SIG-M5 treated with dmso at 0.1 percent for 504 hours (cell line): ENCODE measurements around the gene SORCS2.

ENCODE experiments used
- DNase-seq: peaks from one replicate; lab custom pipeline; 2025; ENCODE audit not compliant: unreplicated experiment; lab: John Stamatoyannopoulos, UW

The SORCS2 gene

DNA sequence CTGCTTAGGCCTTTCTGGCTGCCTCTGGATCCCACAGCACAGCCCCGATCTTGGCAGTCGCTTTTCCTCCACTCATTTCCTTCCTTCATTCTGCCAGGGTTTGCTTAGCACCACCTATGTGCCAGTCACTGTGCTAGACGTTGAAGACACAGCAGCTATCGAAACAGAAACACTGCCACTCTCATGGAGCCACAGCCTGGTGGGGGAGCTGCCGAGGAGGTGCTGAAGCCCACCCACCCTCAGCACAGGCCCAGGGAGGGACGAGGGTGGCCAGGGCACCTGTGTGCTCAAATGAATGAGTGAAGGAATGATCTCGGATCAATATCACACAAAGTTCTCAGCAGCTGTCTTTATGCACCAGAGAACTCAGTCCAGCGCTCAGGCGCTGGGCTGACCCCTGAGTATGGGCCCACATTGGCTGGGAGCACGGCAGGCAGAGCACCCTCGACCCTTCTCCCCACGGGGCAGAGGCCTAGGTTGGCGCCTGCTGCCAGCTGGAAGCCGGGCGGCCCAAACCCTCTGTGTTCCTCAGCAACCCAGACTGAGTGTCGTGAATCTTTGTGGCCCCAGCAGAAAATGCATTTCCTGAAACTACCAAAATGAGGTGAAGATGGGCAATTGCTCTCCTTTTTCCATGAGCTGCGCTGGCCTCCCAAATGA, 108.9 kb downstream of the SORCS2 start:
- DNase-seq, result no peak

- no peak for DNase-seq
Observed at GRCh38 chr4:7301846-7302630, 109.7 kb downstream of the SORCS2 start.

- no peak for DNase-seq
Observed at GRCh38 chr4:7302781-7303404, 110.6 kb downstream of the SORCS2 start.

DNA sequence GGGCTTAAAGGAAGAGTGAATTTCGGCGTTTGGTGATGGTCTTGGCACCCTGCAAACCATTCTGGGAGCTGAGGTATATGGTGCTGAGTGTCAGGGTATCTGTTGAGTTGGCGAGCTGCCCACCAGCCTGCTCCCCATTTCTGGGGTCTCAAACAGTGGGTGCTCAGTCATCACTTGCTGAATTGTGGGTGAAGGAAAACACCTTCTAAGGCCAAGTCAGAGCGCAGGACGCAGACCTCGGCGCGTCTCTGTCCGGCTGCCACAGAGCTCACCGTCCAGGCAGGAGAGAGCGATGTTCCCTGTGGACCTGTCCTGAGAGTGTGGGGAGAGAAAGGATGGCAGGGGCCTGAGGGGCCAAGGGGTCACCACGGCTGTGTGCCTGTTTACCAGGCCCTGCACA, 111.2 kb downstream of the SORCS2 start:
- no peak for DNase-seq

DNA sequence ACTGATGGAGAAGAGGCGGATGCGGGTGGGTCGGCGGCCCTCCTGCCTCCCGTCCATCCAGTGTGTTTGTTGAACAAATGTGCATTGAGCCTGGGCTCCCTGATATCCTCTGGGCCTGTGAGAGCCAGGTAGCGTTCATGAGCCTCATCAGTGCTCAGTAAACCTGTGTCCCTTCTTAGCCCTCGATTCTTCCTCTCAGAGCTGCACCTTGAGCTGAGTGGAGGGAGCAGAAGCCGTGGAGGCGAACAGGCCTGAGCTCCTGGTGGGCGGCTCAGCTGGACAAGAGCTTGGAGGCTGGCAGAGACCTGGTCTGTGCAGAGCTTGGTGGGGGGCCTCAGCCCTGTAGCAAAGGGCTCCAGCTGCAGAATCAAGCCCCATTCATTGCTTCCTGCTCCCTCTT, 112.1 kb downstream of the SORCS2 start:
- DNase-seq, result no peak

GRCh38 chr4:7306021-7306965, 114.0 kb downstream of the SORCS2 start:
- no peak for DNase-seq

- DNase-seq, result no peak
Observed at GRCh38 chr4:7306986-7307385, 114.6 kb downstream of the SORCS2 start.

DNA sequence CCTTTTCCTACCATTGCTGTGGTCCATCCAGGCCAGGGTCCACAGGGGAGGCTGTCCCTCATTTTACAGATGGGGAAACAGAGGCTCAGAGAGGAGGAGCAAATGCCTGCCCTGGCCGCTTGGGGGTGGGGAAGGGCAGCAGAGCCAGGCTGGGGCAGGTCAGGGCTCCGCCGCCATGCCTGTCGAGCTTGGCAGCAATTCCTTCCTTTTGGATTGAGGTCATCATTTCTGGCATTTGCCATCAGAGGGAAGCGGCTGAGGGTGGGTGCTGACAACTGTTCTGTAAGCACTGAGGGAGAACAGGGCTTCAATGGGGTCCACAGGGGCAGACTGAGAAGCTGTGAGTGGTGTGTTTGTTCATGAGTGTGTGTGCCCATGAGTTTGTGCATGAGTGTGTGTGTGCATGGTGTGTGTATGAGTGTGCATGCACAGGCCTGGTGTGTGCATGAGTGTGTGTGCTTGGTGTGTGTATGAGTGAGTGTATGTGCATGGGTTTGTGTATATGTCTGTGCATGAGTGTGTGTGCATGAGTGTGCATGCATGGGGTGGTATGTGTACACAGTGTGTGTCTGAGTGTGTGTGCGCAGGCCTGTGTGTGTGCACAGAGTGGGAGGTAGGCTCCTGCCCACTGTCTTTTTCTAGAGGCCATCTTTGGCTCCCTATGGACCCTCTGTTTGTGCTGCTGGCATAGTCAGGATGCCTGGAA, 115.2 kb downstream of the SORCS2 start:
- no peak for DNase-seq

- no peak for DNase-seq
Observed at GRCh38 chr4:7309181-7309580, 116.8 kb downstream of the SORCS2 start.

GRCh38 chr4:7309636-7310390, 117.5 kb downstream of the SORCS2 start:
- no peak for DNase-seq

DNA sequence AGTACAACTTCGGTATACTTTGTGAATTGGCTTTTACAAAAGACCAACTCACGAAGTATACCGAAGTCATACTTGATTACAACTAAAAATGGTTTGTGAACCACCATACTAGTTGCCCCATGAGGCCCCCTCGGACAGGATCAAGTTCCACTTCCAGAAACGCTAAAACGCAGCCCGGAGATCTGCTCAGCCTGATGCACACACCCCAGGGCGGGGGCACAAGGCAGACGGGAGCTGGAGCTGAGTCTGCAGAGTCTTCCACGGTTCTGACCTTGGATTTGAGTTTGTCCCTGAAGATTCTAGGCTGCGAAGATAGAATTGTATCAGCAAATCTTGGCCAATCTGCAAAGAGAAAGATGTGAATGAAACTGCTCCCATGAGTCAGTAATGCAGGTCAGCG, 118.1 kb downstream of the SORCS2 start:
- no peak for DNase-seq

- no peak for DNase-seq
Observed at GRCh38 chr4:7311205-7311604, 118.9 kb downstream of the SORCS2 start.

GRCh38 chr4:7312691-7313090, 120.4 kb downstream of the SORCS2 start:
- no peak for DNase-seq

- no peak for DNase-seq
Observed at GRCh38 chr4:7313347-7313811, 121.0 kb downstream of the SORCS2 start.

DNA sequence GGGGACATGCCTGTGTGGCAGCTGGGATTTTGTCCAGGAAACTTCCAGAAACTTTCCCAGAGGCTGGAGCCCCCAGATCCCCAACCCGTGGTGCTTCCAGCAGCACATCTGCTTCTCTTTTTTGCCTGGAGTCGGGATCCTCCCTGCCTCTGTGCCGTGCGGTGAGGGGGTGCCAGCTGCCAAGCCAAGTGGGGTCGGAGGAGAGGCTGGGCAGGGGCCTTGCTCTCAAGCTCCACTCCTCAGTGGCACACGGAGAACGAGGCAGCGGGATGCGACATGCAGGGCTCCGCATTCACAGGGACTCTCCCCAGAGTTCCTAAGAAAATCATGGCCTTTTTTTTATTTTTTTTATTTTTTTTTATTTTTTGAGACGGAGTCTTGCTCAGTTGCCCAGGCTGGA, 121.7 kb downstream of the SORCS2 start:
- no peak for DNase-seq

DNA sequence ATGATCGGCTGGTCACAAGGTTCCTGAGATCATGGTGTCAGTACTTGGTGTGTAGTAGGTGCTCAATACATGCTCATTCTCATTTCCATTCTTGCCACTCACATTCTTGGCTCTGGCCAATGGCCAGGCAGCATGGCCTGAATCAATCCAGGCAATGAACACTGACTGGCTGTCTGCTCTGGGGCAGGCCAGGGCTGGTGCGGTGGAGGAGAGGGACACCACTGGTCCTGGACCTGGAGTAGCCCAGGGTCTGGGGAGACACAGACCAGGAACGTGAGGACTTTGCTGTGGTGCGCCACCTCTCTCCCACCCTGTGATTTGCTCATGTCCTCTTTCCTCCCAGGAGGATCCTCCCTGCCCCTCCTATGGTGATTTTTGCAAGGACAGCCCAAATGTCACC, 122.9 kb downstream of the SORCS2 start:
- DNase-seq, result no peak

DNA sequence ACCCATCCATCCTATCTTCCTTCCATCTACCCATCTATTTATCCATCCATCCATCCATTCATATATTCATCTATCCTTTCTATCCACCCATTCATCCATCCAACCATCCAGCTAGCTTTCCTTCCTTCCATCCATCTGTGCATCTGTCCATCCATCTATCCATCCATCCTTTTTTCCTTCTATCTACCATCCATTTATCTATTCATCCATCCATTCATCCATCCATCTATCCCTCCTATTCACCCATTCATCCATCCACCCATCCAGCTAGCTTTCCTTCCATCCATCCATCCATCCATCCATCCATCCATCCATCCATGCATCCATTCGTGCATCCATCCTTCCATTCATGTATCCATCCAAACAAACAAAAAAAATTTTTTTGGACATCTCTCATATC, 123.6 kb downstream of the SORCS2 start:
- no peak for DNase-seq

GRCh38 chr4:7319024-7319423, 126.7 kb downstream of the SORCS2 start:
- no peak for DNase-seq

DNA sequence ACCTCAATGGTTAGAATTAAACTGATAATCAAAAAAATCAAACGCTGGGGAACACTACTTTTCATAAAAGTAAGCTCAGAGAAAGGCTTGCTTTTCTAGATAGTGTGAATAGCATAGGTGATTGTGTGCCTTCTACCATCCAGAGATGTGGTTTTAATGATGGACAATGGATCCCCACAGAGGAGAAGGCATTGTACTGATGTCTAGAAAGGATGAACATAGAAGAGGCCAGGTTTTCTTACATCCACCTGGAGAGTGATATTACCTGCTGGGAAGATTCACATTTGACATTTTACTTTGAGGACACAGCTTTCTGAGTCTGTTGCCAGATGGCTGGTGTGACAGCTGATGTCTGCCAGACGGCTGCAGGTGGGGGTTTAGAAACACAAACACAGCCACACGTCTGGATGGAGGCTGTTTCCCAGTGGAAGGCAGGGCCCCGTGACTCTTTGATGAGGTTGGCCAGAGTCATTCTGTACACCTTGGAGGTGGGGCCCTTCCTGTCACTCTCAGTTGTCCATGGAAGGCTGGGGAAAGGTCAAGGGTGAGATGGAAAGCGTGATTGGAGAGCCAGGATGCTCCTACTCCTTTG, 128.0 kb downstream of the SORCS2 start:
- DNase-seq, result no peak
